Measurements from ENCODE around the gene MAMDC2.

The MAMDC2 gene

GRCh38 chr9:70147651-70148050 is 104.0 kb downstream of the MAMDC2 start:
- Histone ChIP-seq H3K4me1 (ENCODE audit: insufficient read depth, low read length, poor library complexity, severe bottlenecking) (no peaks in the 10 kb centered on the region), H3K9me2 (replicated peaks; ENCODE audit: low read depth, low read length) (no peaks in the 10 kb centered on the region), H3K9ac (ENCODE audit: low read depth, low read length, poor library complexity, severe bottlenecking) (no peak overlapping the region), H3K36me3 (ENCODE audit: insufficient read depth, low read length) (no peaks in the 10 kb centered on the region), H2AFZ (ENCODE audit: low read length) (no peak overlapping the region), H3K79me2 (ENCODE audit: insufficient read depth, low read length) (no peaks in the 10 kb centered on the region), H3K4me2 (ENCODE audit: low read depth, low read length, poor library complexity, severe bottlenecking) (no peak overlapping the region), H3K27me3 (ENCODE audit: insufficient read depth, low read length, poor library complexity, severe bottlenecking) (no peaks in the 10 kb centered on the region), H3K9me3 (ENCODE audit: insufficient read depth, low read depth, low read length) (no peaks in the 10 kb centered on the region), H3F3A (ENCODE audit: low read depth) (no peaks in the 10 kb centered on the region), H3K4me3 (ENCODE audit: low read length, poor library complexity, severe bottlenecking) (no peak overlapping the region), H4K20me1 (ENCODE audit: insufficient read depth, low read length, poor library complexity, severe bottlenecking) (no peaks in the 10 kb centered on the region)
- TF ChIP-seq, protein P1, sequence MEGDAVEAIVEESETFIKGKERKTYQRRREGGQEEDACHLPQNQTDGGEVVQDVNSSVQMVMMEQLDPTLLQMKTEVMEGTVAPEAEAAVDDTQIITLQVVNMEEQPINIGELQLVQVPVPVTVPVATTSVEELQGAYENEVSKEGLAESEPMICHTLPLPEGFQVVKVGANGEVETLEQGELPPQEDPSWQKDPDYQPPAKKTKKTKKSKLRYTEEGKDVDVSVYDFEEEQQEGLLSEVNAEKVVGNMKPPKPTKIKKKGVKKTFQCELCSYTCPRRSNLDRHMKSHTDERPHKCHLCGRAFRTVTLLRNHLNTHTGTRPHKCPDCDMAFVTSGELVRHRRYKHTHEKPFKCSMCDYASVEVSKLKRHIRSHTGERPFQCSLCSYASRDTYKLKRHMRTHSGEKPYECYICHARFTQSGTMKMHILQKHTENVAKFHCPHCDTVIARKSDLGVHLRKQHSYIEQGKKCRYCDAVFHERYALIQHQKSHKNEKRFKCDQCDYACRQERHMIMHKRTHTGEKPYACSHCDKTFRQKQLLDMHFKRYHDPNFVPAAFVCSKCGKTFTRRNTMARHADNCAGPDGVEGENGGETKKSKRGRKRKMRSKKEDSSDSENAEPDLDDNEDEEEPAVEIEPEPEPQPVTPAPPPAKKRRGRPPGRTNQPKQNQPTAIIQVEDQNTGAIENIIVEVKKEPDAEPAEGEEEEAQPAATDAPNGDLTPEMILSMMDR (conservative IDR thresholded peaks at IDR 0.05; ENCODE audit: low read length) = no peak; the same call in 1 of the 2 replicates
- TF ChIP-seq EZH2phosphoT487 (IDR thresholded peaks at IDR 0.05; ENCODE audit: borderline replicate concordance) = no peak

- H4K20me1 ChIP-seq (ENCODE audit: insufficient read depth, low read length, poor library complexity, severe bottlenecking) = no peaks in the 10 kb centered on the region
- H3K27me3 ChIP-seq (ENCODE audit: insufficient read depth, low read length, poor library complexity, severe bottlenecking) = no peaks in the 10 kb centered on the region
- H3F3A ChIP-seq (ENCODE audit: low read depth) = no peaks in the 10 kb centered on the region
- H3K4me3 ChIP-seq (ENCODE audit: low read length, poor library complexity, severe bottlenecking) = no peak overlapping the region
- H3K4me2 ChIP-seq (ENCODE audit: low read depth, low read length, poor library complexity, severe bottlenecking) = no peak overlapping the region
- H3K9me3 ChIP-seq (ENCODE audit: insufficient read depth, low read depth, low read length) = no peaks in the 10 kb centered on the region
- TF ChIP-seq EZH2phosphoT487 (IDR thresholded peaks at IDR 0.05; ENCODE audit: borderline replicate concordance) = no peak
- TF ChIP-seq, protein P1 (conservative IDR thresholded peaks at IDR 0.05; ENCODE audit: low read length) = no peak
- no peaks in the 10 kb centered on the region for H3K9me2 ChIP-seq (replicated peaks; ENCODE audit: low read depth, low read length)
- no peak overlapping the region for H3K9ac ChIP-seq (ENCODE audit: low read depth, low read length, poor library complexity, severe bottlenecking)
- no peaks in the 10 kb centered on the region for H3K79me2 ChIP-seq (ENCODE audit: insufficient read depth, low read length)
- no peak overlapping the region for H2AFZ ChIP-seq (ENCODE audit: low read length)
- H3K4me1 ChIP-seq (ENCODE audit: insufficient read depth, low read length, poor library complexity, severe bottlenecking) = no peaks in the 10 kb centered on the region
- no peaks in the 10 kb centered on the region for H3K36me3 ChIP-seq (ENCODE audit: insufficient read depth, low read length)
These were observed 108.7 kb downstream of the MAMDC2 start for GRCh38 chr9:70152350-70152749.

DNA sequence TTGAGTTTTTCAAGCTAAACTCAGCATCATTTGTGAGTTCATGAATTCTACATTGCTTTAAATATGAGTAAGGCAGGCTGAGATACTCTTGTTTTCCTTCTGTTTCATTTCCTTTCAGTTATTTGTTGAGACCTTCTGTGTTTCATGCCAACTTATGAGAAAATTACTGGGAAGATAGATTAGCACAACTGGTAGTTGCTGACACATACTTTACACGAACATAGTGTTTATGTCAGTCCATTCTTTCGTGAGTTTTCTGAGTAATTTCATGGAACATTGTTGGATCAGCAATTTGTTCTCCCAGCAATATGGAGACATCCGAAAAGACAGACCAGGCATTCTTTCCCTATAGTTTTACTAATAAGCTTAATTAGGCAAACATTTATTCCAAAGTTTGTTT is 113.1 kb downstream of the MAMDC2 start:
- Histone ChIP-seq H4K20me1 (ENCODE audit: insufficient read depth, low read length, poor library complexity, severe bottlenecking) (no peaks in the 10 kb centered on the region), H3K27me3 (ENCODE audit: insufficient read depth, low read length, poor library complexity, severe bottlenecking) (no peaks in the 10 kb centered on the region), H3K4me2 (ENCODE audit: low read depth, low read length, poor library complexity, severe bottlenecking) (no peak overlapping the region), H3K9me3 (ENCODE audit: insufficient read depth, low read depth, low read length) (no peaks in the 10 kb centered on the region), H3F3A (ENCODE audit: low read depth) (no peaks in the 10 kb centered on the region), H3K4me3 (ENCODE audit: low read length, poor library complexity, severe bottlenecking) (no peak overlapping the region), H3K4me1 (ENCODE audit: insufficient read depth, low read length, poor library complexity, severe bottlenecking) (no peaks in the 10 kb centered on the region), H2AFZ (ENCODE audit: low read length) (no peak overlapping the region), H3K9me2 (replicated peaks; ENCODE audit: low read depth, low read length) (no peaks in the 10 kb centered on the region), H3K79me2 (ENCODE audit: insufficient read depth, low read length) (no peaks in the 10 kb centered on the region), H3K36me3 (ENCODE audit: insufficient read depth, low read length) (no peaks in the 10 kb centered on the region), H3K9ac (ENCODE audit: low read depth, low read length, poor library complexity, severe bottlenecking) (no peak overlapping the region)
- no peak for TF ChIP-seq EZH2phosphoT487 (IDR thresholded peaks at IDR 0.05; ENCODE audit: borderline replicate concordance)
- TF ChIP-seq, protein P1 (conservative IDR thresholded peaks at IDR 0.05; ENCODE audit: low read length) = no peak
